ENCODE measurements around the gene CUL4A.
"Not testable (repeated sequence)": the region's sequence is repeated elsewhere in the genome, so short reads cannot be mapped to it uniquely, and the experiment has no call there.

CUL4A gene

GRCh38 chr13:113297370-113298042 is 88.1 kb downstream of the CUL4A start:
- FAIRE-seq: no peak

DNA sequence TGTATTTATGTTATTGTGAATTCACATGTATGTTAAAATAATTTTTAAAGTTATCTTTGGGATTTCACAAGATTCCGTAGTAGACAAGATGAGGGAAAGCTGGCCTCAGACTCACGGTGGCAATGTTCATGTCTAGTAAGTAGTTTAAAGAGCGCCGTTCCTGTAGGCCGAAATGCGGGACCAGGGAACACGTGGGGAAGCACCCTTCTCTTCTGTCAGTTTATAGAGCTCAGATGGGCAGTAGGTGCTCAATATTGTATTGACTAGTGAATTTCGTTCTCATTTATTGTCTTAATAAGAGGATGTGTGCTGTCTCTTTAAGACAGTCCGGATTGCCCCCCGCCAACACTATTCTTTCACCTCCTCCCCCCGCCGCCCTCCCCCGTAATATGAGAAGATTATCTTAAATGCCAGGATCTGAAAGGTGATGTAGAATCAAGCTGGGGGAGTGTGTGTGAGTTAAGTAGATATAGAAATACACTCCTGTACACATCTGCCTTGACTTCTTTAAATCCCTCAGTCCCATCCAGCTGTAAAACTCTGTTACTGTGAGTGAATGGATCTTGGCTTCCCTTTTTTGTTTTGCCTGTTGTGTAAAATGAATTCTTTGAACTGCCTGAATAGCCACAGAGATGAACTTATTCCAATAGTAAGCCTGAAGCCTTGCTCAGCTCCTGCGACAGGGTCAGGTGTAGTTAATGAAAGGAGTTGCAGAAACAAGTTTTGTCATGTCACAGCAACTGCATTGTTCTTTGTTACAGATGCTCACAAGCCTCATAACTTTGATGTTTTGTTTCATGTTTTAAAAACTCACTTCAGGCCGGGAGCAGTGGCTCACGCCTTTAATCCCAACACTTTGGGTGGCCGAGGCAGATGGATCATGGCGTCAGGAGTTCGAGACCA is 88.9 kb downstream of the CUL4A start:
- no peak for FAIRE-seq

DNA sequence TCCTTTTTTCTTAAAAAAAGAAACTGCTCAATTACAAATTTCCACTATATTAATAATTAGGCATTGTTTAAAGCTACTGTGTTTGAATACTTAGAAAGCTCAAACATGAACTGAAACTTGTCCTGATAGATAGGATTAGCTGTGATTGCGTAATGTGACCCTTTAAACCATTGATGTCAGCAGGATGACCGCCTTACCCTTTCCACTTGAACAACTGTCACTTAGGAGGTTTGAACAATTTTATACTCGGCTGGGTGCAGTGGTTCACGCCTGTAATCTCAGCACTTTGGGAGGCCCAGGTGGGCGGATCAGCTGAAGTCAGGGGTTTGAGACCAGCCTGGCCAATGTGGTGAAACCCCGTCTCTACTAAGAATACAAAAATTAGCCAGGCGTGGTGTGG is 90.5 kb downstream of the CUL4A start:
- no peak for FAIRE-seq

DNA sequence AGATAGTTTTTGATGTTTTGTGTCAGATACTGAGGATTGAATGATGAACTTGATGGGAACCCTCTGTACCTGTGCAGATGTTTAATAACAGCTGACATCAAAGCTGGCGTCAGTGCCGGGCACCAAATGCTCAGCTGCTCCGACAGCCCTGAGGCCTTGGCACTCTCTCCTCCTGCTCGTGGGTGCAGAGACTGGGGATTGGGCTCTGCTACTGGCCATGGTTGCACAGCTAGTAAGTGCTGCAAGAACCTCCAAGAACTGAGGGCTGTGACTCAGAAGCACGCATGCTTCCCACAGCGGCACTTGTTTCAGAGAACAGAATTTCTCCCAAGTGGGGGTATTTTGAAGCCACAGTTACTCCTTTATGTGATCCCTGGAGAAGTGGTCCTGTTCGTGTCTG is 93.6 kb downstream of the CUL4A start:
- no peak for FAIRE-seq

DNA sequence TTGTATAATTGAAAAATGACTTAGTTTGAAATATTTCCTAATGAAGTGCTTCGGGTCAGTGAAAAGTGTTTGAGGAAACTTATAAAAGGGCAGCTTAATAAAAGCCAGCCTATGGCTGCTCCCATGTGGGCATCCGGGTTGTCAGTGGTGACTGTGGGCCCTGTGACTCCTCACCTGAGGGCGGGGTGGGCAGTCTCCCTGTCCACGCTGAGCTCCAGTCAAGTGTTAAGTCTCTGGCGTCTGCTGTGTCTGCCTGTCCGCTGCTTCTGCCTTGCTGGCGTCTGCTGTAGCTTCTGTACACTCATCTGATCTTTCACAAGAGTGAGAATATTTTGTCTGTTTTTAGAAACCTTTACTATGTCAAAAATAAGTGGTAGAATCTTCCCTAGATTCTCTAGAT is 94.7 kb downstream of the CUL4A start:
- no peak for FAIRE-seq

DNA sequence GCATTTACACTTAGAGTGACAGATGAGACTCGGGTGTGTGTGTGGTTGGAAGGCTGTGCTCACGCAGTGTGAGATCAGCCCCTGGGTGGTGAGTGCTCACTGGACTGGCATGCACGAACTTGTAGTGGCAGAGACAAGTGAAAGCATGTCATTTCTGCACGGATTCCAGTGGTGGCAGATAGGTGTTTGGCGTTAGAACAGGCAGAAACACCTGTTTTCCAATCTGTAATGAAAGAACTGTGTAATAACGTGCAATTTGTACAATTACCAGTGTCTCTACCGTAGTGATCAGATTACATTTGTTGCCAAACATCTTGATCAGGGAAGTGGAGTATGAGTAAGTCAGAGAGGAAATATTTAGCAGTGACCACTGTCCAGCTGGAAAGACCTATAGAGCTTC is 95.8 kb downstream of the CUL4A start:
- no peak for FAIRE-seq

DNA sequence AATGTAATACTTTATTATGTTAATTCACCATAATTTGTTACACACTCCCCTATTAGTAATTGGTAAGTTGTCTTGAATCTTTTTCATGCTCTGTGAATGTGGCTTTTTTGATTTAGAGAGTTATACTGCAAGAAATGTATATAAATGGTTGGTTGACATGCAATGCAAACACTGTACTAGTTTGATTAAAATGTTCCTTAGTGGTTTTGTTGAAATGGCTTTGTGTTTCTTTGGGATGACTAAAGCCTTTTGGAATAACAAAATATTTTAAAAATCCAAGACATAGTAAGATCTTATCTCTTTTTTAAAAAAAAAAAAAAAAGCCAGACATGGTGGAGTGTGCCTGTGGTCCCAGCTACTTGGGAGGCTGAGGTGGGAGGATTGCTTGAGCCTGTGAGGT is 98.1 kb downstream of the CUL4A start:
- no peak for FAIRE-seq

DNA sequence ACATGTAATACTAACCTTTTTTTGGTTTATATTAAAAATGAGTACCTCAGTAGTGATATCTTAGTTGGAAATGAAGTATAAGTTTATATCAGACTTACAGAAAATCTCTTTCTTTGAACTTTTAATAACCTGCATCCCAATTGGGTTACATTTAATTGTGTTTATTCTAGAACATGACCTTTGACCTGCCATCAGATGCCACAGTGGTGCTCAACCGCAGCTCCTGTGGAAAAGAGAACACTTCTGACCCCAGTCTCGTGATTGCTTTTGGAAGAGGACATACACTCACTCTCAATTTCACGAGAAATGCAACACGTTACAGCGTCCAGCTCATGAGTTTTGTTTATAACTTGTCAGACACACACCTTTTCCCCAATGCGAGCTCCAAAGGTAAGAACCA is 100.1 kb downstream of the CUL4A start:
- FAIRE-seq: no peak

DNA sequence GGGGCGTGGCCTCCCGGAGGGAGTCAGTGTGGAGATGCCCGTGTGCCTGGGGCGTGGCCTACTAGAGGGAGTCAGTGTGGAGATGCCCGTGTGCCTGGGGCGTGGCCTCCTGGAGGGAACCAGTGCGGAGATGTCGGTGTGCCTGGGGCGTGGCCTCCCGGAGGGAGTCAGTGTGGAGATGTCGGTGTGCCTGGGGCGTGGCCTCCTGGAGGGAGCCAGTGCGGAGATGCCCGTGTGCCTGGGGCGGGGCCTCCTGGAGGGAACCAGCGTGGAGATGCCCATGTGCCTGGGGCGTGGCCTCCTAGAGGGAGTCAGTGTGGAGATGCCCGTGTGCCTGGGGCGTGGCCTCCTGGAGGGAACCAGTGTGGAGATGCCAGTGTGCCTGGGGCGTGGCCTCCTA is 104.7 kb downstream of the CUL4A start:
- FAIRE-seq: not testable (repeated sequence)

GRCh38 chr13:113314895-113315470 is 105.6 kb downstream of the CUL4A start:
- not testable (repeated sequence) for FAIRE-seq

- FAIRE-seq: no peak
Measured at GRCh38 chr13:113315992-113316391, 106.6 kb downstream of the CUL4A start.
